Liver (tissue), 9 donors: Measurements from ENCODE around the gene DLGAP4. TPM values are rescaled to one million over a fixed set of nuclear protein-coding genes. Genes with fewer than 3 reads are reported as not detected.
"Not testable (repeated sequence)": the region's sequence is repeated elsewhere in the genome, so short reads cannot be mapped to it uniquely, and the experiment has no call there.

Experiments used
- DNase-seq: peaks from one replicate; pipeline ENCODE4 v3.0.0-alpha.2; 2017; ENCODE audit warnings: low spot score
- H3K27ac ChIP-seq, 2 donors: one replicate each; pipeline ENCODE4 v1.7.0; 2013; ENCODE audit warnings: inconsistent platforms in 2 of 2, low read length in 2 of 2, control low read depth in 1 of 2, low read depth in 1 of 2, mild to moderate bottlenecking in 1 of 2
- H3K27me3 ChIP-seq, 4 donors: one replicate each; pipeline versions ENCODE4 v1.6.1 to v1.7.0; 2013; ENCODE audit warnings: low read length in 3 of 4, inconsistent platforms in 1 of 4, mild to moderate bottlenecking in 1 of 4, moderate library complexity in 1 of 4; ENCODE audit not compliant: control insufficient read depth in 4 of 4, insufficient read depth in 4 of 4
- H3K36me3 ChIP-seq, 4 donors: one replicate each; pipeline versions ENCODE4 v1.6.1 to v1.7.0; 2013; ENCODE audit warnings: low read length in 3 of 4, mild to moderate bottlenecking in 3 of 4, low read depth in 1 of 4, moderate library complexity in 1 of 4; ENCODE audit not compliant: control insufficient read depth in 4 of 4, insufficient read depth in 3 of 4
- H3K4me1 ChIP-seq, 4 donors: one replicate each; pipeline versions ENCODE4 v1.6.1 to v1.7.0; 2013; ENCODE audit warnings: low read length in 3 of 4, mild to moderate bottlenecking in 3 of 4, moderate library complexity in 1 of 4; ENCODE audit not compliant: control insufficient read depth in 4 of 4, insufficient read depth in 4 of 4
- H3K4me3 ChIP-seq, 3 donors: one replicate each; pipeline versions ENCODE4 v1.6.1 to v1.7.0; 2013; ENCODE audit warnings: low read length in 3 of 3, control low read depth in 1 of 3, low read depth in 1 of 3, mild to moderate bottlenecking in 1 of 3
- H3K9ac ChIP-seq, 2 donors: one replicate each; pipeline ENCODE4 v1.7.0; 2013; ENCODE audit warnings: low read length in 2 of 2, mild to moderate bottlenecking in 2 of 2, moderate library complexity in 2 of 2, control low read depth in 1 of 2, low read depth in 1 of 2
- H3K9me3 ChIP-seq, 4 donors: one replicate each; pipeline versions ENCODE4 v1.6.1 to v1.7.0; 2013; ENCODE audit warnings: low read length in 3 of 4; ENCODE audit not compliant: control insufficient read depth in 4 of 4
- EGR1 ChIP-seq, 2 donors: IDR thresholded peaks; 2 replicates each; pipeline ENCODE4 v1.6.1; 2016 to 2018; ENCODE audit warnings: antibody characterized with exemption in 2 of 2, low read depth in 2 of 2
- FOXA1 ChIP-seq: IDR thresholded peaks from 2 replicates; pipeline ENCODE4 v1.6.1; 2016; ENCODE audit warnings: antibody characterized with exemption
- FOXA2 ChIP-seq: IDR thresholded peaks from 2 replicates; pipeline ENCODE4 v1.6.1; 2016; ENCODE audit warnings: antibody characterized with exemption
- GABPA ChIP-seq, 2 donors: IDR thresholded peaks in 1 of 2; conservative IDR thresholded peaks in 1 of 2; 2 replicates each; pipeline ENCODE4 v1.6.1; 2016; ENCODE audit warnings: antibody characterized with exemption in 2 of 2, mild to moderate bottlenecking in 1 of 2, moderate library complexity in 1 of 2
- HNF4A ChIP-seq, 2 donors: conservative IDR thresholded peaks; 2 replicates each; pipeline ENCODE4 v1.6.1; 2016; ENCODE audit warnings: antibody characterized with exemption in 2 of 2, mild to moderate bottlenecking in 2 of 2
- HNF4G ChIP-seq: IDR thresholded peaks from 2 replicates; pipeline ENCODE4 v1.6.1; 2016; ENCODE audit warnings: antibody characterized with exemption
- JUND ChIP-seq, 2 donors: IDR thresholded peaks; 2 replicates each; pipeline ENCODE4 v1.6.1; 2016; ENCODE audit warnings: antibody characterized with exemption in 2 of 2
- RXRA ChIP-seq, 2 donors: IDR thresholded peaks; 2 replicates each; pipeline ENCODE4 v1.6.1; 2017 to 2018; ENCODE audit warnings: antibody characterized with exemption in 2 of 2, mild to moderate bottlenecking in 1 of 2
- SP1 ChIP-seq: IDR thresholded peaks from 2 replicates; pipeline ENCODE4 v1.6.1; 2018; ENCODE audit warnings: antibody characterized with exemption, mild to moderate bottlenecking
- TAF1 ChIP-seq: conservative IDR thresholded peaks from 2 replicates; pipeline ENCODE4 v1.6.1; 2016; ENCODE audit warnings: antibody characterized with exemption, mild to moderate bottlenecking
- YY1 ChIP-seq: IDR thresholded peaks from 2 replicates; pipeline ENCODE4 v1.6.1; 2016; ENCODE audit warnings: antibody characterized with exemption, mild to moderate bottlenecking
- WGBS: extraction: QIAGEN DNeasy Blood & Tissue Kit; methylation state at CpG from one replicate; pipeline ENCODE4 v1.1.7; 2013; 5-methylcytosine and 5-hydroxymethylcytosine counted together
- polyA plus RNA-seq, 2 donors: library from polyadenylated mRNA; stranded (reverse) in 1 of 2; unstranded in 1 of 2; fragments of 200-250 nt in 1 of 2; fragments of >200 nt in 1 of 2; fragmentation: Nextera tagmentation in 1 of 2; extraction: Ambion mirVana in 1 of 2; gene quantifications; one replicate each; pipeline versions ENCODE4 v1.2.1 to v1.2.3, GENCODE V29; 2013 to 2015
- total RNA-seq, 2 donors: library from RNA; depleted of rRNA; stranded (reverse); fragments of >200 nt; gene quantifications; one replicate each; pipeline ENCODE4 v1.2.3, GENCODE V29; 2014
- TF ChIP-seq, protein P1 (sequence below): IDR thresholded peaks from 2 replicates; pipeline ENCODE4 v1.6.1; 2016; ENCODE audit warnings: antibody characterized with exemption
- TF ChIP-seq, protein P2 (sequence below): IDR thresholded peaks from 2 replicates; pipeline ENCODE4 v1.6.1; 2016; ENCODE audit warnings: antibody characterized with exemption
- TF ChIP-seq, protein P3 (sequence below): IDR thresholded peaks from 2 replicates; pipeline ENCODE4 v1.6.1; 2016; ENCODE audit warnings: antibody characterized with exemption
- TF ChIP-seq, protein P4 (sequence below): IDR thresholded peaks from 2 replicates; pipeline ENCODE4 v1.6.1; 2016; ENCODE audit warnings: antibody characterized with exemption, mild to moderate bottlenecking
- donor health status: healthy.
- donor health status: healthy.
- donor health status: healthy.
- donor health status: healthy.
- donor health status: healthy.

Gene DLGAP4
- total and polyA plus RNA-seq, 4 donors = 2.9 to 18.7 (median 11.2) TPM

DNA sequence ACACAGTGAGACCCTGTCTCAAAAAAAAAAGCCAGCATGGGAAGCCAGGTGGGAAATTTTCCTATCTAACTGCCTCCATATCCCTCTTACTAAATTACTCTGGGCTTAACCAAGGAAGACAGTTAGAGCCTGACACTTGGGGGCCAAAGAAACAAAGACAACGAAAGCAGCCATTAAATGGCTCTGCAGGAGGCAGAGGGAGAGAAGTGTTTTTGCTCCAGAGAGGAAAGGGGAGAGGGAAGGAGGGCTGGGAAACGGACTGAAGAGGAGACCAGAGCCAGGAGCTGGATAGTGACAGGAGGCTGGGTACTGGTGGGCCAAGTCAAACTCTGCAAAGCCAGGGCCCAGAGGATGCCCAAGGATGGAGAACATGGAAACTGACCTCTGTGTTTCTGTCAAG is 256.6 kb downstream of the DLGAP4 start (continued):
- TF ChIP-seq SP1 = no peak
- no peak for TF ChIP-seq FOXA1
- TF ChIP-seq, protein P1, sequence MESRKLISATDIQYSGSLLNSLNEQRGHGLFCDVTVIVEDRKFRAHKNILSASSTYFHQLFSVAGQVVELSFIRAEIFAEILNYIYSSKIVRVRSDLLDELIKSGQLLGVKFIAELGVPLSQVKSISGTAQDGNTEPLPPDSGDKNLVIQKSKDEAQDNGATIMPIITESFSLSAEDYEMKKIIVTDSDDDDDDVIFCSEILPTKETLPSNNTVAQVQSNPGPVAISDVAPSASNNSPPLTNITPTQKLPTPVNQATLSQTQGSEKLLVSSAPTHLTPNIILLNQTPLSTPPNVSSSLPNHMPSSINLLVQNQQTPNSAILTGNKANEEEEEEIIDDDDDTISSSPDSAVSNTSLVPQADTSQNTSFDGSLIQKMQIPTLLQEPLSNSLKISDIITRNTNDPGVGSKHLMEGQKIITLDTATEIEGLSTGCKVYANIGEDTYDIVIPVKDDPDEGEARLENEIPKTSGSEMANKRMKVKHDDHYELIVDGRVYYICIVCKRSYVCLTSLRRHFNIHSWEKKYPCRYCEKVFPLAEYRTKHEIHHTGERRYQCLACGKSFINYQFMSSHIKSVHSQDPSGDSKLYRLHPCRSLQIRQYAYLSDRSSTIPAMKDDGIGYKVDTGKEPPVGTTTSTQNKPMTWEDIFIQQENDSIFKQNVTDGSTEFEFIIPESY = no peak
- no peak for TF ChIP-seq EGR1 (IDR thresholded peaks at IDR 0.05; ENCODE audit: low read depth in 2 of 2)

DNA sequence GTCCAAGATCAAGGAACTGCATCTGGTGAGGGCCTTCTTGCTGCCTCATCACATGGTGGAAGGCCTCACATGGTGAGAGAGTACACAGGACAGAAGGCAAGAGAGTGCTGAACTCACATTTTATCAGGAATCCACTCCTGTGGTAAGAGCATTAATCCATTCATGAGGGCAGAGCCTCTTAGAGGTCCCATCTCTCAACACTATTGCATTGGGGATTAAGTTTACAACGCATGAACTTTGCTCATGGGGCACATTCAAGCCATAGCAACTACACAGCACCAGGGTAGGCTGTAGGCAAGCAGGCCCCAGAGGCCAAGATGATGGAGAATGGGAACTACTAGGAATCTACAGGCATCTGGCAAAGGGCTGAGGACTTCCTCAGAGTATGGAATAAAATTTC is 257.2 kb downstream of the DLGAP4 start:
- Histone ChIP-seq H3K27ac (no peak overlapping the region), H3K27me3 (no peaks in the 10 kb centered on the region)
- no peak for DNase-seq

DNA sequence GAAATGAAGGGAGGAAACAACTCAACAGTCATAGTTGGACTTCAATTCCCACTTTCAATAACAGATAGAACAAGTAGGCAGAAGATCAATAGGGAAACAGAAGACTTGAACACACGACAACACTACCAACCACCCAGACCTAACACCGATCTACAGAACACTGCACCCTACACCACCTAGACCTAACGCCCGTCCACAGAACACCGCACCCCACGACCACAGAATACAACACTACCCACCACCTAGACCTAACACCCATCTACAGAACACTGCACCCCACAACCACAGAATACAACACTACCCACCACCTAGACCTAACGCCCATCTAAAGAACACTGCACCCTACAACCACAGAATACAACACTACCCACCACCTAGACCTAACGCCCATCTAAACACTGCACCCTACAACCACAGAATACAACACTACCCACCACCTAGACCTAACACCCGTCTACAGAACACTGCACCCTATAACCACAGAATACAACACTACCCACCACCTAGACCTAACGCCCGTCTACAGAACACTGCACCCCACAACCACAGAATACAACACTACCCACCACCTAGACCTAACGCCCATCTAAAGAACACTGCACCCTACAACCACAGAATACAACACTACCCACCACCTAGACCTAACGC is 258.1 kb downstream of the DLGAP4 start:
- H3K4me3 ChIP-seq, H3K9me3 ChIP-seq, DNase-seq, H3K27ac ChIP-seq, H3K4me1 ChIP-seq, H3K9ac ChIP-seq, H3K27me3 ChIP-seq, H3K36me3 ChIP-seq: not testable (repeated sequence)
- 93% methylated on average over 13 of the region's 13 CpGs for WGBS

More for the DNA sequence above, 257.2 kb downstream of the DLGAP4 start:
- Histone ChIP-seq H3K4me1 (no peaks in the 10 kb centered on the region), H3K36me3 (no peaks in the 10 kb centered on the region), H3K4me3 (no peak overlapping the region), H3K9me3 (no peaks in the 10 kb centered on the region), H3K9ac (no peak overlapping the region)
- 95% methylated on average over 1 of the region's 1 CpG for WGBS
- TF ChIP-seq HNF4G (no peak), TAF1 (no peak), JUND (IDR thresholded peaks at IDR 0.05) (no peak), HNF4A (conservative IDR thresholded peaks at IDR 0.05) (no peak), SP1 (no peak), GABPA (IDR thresholded peaks at IDR 0.05 in 1 of 2, conservative IDR thresholded peaks at IDR 0.05 in 1 of 2) (no peak), YY1 (no peak), FOXA1 (no peak), RXRA (IDR thresholded peaks at IDR 0.05) (no peak), FOXA2 (no peak)
- TF ChIP-seq, protein P2, sequence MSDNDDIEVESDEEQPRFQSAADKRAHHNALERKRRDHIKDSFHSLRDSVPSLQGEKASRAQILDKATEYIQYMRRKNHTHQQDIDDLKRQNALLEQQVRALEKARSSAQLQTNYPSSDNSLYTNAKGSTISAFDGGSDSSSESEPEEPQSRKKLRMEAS = no peak
- TF ChIP-seq, protein P3, sequence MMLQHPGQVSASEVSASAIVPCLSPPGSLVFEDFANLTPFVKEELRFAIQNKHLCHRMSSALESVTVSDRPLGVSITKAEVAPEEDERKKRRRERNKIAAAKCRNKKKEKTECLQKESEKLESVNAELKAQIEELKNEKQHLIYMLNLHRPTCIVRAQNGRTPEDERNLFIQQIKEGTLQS = no peak
- TF ChIP-seq, protein P4, sequence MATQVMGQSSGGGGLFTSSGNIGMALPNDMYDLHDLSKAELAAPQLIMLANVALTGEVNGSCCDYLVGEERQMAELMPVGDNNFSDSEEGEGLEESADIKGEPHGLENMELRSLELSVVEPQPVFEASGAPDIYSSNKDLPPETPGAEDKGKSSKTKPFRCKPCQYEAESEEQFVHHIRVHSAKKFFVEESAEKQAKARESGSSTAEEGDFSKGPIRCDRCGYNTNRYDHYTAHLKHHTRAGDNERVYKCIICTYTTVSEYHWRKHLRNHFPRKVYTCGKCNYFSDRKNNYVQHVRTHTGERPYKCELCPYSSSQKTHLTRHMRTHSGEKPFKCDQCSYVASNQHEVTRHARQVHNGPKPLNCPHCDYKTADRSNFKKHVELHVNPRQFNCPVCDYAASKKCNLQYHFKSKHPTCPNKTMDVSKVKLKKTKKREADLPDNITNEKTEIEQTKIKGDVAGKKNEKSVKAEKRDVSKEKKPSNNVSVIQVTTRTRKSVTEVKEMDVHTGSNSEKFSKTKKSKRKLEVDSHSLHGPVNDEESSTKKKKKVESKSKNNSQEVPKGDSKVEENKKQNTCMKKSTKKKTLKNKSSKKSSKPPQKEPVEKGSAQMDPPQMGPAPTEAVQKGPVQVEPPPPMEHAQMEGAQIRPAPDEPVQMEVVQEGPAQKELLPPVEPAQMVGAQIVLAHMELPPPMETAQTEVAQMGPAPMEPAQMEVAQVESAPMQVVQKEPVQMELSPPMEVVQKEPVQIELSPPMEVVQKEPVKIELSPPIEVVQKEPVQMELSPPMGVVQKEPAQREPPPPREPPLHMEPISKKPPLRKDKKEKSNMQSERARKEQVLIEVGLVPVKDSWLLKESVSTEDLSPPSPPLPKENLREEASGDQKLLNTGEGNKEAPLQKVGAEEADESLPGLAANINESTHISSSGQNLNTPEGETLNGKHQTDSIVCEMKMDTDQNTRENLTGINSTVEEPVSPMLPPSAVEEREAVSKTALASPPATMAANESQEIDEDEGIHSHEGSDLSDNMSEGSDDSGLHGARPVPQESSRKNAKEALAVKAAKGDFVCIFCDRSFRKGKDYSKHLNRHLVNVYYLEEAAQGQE = no peak
- TF ChIP-seq, protein P1 = no peak

DNA sequence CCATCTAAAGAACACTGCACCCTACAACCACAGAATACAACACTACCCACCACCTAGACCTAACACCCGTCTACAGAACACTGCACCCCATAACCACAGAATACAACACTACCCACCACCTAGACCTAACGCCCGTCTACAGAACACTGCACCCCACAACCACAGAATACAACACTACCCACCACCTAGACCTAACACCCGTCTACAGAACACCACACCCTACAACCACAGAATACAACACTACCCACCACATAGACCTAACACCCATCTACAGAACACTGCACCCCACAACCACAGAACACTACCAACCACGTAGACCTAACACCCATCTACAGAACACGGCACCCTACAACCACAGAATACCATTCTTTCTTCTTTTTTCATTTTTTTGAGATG is 258.6 kb downstream of the DLGAP4 start:
- H3K27ac ChIP-seq, H3K27me3 ChIP-seq, H3K4me1 ChIP-seq, H3K9ac ChIP-seq, DNase-seq, H3K4me3 ChIP-seq, H3K9me3 ChIP-seq, H3K36me3 ChIP-seq: not testable (repeated sequence)
- 92% methylated on average over 6 of the region's 6 CpGs for WGBS
